Skin of body (tissue), 2 donors: ENCODE data around the gene ARMH2. TPM values are rescaled to one million over a fixed set of nuclear protein-coding genes. Genes with fewer than 3 reads are reported as not detected.
"Not testable (repeated sequence)": the region's sequence is repeated elsewhere in the genome, so short reads cannot be mapped to it uniquely, and the experiment has no call there.

Source experiments
- DNase-seq: peaks from one replicate; lab custom pipeline; 2025; lab: John Stamatoyannopoulos, UW
- total RNA-seq: library from RNA; depleted of rRNA; stranded (reverse); fragments of >200 nt; gene quantifications from one replicate; pipeline ENCODE4 v1.2.3, GENCODE V29; 2014

The ARMH2 gene
- total RNA-seq, 1 donor from 2014 or later = not detected

DNA sequence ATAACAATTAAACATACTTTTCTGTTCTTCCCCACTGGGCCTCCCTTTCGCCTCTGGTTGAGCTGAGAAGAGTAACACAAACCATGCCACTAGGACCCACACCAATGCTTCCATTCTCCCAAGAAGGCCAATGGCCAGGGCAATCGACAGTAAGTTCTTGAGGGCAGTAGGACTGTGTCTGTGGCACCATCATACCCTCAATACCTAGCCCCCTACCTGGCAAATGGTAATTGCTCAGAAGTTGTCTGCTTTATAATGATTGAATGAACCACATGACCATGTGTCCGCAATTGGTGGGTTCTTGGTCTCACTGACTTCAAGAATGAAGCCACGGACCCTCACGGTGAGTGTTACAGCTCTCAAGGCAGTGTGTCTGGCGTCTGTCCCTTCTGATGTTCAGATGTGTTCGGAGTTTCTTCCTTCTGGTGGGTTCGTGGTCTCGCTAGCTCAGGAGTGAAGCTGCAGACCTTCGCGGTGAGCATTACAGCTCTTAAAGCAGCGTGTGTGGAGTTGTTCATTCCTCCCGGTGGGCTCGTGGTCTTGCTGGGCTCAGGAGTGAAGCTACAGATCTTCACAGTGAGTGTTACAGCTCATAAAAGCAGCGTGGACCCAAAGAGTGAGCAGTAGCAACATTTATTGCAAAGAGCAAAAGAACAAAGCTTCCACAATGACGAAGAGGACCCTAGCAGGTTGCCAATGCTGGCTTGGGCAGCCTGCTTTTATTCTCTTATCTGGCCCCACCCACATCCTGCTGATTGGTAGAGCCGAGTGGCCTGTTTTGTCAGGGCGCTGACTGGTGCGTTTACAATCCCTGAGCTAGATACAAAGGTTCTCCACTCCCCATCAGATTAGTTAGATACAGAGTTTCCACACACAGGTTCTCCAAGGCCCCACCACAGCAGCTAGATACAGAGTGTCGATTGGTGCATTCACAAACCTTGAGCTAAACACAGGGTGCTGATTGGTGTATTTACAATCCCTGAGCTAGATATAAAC lies 33.6 kb downstream of the ARMH2 start:
- DNase-seq = not testable (repeated sequence)

DNA sequence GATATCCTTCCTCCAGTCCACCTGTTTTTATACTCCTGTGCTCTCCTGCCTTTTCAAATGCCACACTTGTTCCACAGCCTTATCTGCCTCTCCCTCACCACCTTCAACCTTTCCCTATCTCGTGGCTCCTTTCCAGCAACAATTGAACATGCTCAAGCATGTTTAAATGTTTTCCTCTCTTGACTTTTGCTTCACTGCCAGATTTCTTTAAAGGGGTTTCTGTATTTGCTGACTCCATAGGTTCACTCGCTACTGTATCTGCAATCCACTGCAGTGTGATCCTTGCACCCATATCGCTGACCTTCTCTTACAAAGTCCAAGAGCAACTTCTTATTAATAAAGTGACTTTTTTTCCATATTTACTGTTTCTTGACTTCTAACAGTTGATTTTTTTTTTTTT lies 35.1 kb downstream of the ARMH2 start:
- DNase-seq = no peak

DNA sequence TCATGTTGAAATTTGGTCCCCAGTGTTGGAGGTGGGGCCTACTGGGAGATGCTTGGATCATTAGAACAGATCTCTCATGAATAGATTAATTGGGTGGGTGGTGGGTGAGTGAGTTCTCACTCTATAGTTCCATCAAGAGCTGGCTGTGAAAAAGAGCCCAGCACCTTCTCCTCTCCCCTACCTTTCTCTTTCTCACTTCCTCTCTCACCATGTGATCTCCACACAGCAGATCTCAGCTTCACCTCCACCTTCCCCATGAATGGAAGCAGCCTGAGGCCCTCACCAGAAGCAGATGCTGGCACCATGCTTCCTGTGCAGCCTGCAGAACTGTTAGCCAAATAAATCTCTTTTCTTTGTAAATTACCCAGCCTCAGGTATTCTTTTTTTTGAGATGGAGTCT lies 36.9 kb downstream of the ARMH2 start:
- no peak for DNase-seq

DNA sequence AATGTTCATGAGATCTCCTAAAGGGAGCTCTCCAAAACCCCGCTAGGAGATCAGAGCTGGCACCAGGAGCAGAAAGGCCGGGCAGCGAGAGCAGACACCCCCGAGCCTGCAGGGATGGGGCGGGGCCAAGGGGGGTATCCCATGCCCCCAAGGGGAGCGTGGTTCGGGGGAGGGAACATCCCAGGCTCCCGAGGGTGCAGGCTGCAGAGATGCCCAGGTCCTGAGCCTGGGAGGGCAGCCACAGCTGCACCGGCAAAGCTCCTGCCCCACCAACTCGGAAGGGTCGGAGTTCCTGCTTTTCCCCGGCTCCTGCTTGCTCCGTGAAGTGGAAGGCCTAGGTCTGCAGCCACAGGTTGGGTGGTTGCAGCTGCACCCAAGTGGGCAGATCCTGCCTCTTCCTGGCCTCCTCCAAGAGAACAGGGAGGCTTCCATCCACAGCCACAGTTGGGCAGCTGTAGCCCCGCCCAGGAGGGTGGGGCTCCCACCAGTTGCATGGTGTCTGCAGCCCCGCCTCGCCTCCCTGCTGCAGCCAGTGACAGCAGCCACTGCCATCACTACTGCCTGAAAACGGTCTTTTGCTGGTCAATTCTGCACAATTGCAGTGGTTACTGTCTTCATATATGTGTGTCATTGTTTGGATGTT lies 37.4 kb downstream of the ARMH2 start:
- no peak for DNase-seq

DNA sequence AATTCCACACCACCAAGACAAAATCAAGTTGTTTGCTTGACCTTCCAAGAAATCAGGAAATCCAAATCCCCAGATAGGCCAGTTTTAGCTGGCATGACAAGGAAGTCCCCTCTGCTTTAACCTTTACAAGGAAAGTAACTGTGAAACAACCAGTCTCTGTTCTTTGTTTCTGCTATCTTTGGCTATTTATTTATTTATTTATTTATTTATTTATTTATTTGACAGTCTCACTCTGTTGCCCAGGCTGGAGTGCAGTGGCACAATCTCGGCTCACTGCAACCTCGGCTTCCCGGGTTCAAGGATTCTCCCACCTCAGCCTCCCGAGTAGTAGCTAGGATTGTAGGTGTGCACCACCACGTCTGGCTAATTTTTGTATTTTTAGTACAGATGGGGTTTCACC lies 38.5 kb downstream of the ARMH2 start:
- no peak for DNase-seq

DNA sequence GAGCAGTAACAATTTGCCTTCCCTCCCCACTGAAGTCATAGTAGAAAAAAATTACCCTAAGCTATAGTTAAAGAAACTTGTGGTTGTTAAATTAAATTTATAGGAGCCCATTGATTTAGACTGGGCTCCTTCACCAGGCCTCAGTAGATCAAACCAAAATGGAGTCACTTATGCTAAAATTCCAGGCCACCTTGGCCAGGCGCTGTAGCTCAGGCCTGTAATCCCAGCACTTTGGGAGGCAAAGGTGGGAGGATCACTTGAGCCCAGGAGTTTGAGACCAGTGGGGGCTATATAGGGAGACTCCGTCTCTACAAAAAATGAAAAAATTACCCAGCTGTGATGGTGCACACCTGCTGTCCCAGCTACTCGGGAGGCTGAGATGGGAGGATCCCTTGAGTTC lies 39.0 kb downstream of the ARMH2 start:
- no peak for DNase-seq

DNA sequence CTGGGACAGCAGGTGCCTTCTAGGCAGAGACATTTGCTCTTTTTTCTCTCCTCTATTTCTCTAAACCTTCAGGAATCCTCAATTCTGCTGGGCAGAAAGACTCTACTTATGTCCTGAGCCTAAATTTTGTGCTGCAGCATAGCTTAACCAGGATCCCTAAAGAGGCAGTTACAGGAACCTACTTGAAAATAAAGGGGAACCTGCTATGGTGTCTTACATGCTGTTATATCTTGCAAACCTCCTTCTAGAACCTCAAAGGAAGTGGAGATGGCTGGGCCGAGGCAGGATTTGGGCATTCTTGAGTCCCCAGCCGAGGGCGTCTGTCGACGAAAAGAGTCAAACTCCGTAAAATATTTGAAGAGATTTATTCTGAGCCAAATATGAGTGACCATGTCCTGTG lies 41.1 kb downstream of the ARMH2 start:
- no peak for DNase-seq

DNA sequence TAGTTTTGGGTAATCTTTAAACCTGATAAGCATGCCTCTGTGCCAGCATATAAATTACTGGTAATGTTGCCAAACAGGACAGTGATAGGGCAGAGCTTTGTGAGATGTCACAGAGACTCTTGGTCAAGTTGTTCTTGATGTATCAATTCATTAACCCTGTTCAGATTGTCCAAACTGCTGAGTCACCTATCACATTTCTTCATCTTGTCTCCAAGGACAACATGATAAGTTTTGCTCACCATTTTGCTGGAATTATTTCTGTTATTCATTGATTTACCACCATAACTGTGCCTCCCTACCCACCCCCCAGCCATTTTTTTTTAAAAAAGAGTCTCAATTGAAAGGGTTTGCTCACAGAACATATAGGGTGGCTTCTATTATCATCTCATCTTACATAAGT lies 43.4 kb downstream of the ARMH2 start:
- no peak for DNase-seq

DNA sequence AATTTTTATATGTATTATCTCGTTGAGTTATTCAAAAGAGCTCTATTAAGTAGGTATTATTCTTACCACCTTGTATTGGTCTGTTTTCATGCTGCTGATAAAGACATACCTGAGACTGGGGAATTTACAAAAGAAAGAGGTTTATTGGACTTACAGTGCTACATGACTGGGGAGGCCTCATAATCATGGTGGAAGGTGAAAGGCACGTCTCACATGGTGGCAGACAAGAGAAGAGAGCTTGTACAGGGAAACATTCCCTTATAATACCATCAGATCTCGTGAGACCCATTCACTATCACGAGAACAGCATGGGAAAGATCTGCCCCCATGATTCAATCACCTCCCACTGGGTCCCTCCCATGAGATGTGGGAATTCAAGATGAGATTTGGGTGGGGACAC lies 44.3 kb downstream of the ARMH2 start:
- not testable (repeated sequence) for DNase-seq

DNA sequence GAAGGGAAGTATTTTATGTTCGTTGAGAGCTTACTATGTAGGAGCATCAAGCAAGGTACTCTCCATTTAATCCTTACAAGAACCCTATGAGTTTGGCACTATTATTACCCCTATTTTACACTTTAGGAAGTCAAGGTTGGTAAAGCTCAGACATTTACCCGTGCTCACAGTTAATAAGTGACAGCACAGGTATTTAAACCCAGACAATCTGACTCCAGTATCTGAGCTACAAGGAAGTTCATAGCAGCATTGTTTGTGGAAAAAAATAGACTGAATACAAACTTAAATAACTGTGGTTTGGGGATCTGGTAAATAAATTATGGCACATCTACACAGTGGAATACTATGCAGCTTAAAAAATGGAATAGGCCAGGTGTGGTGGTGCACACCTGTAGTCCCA lies 45.2 kb downstream of the ARMH2 start:
- no peak for DNase-seq

DNA sequence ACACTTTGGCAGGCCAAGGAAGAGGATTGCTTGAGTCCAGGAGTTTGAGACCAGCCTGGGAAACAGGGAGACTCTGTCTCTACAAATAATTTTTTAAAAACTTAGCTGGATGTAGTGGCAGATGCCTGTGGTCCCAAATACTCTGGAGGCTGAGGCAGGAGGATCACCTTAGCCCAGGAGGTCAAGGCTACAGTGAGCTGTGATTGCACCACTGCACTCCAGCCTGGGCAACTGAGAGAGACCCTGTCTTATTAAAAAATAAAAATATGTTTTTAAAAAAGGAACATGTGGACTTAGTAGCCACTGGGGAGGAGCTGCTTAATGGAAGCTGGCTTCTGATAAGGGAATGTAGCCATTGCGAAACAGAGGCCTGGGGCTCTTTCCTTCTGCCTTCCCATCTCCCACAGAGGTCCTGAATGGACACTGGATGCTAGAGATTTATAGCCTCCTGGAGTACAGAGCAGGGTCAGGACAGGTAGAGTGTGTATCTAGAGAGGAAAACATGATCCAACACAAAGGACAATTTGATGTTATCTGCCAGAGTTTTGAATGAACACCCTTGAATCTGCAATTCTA lies 45.7 kb downstream of the ARMH2 start:
- no peak for DNase-seq

DNA sequence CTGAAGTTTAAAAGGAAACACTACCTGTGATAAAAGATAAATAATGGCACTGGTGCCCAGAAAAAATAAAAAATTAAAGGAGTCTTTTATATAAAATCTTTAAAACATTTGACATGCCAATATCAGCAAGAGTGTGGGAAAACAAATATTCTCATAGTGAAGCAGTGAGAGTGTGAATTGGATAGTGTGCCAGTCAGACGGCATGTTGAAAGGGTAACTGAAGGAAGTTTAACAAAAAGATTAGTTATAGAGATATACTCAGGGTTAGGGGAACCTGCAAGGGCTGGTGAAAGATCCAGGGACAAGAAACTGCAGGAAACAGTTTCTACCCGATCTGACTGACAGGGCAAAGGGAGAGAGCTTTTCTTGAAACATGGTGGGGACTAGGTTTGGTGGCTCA lies 46.2 kb downstream of the ARMH2 start:
- DNase-seq = no peak

DNA sequence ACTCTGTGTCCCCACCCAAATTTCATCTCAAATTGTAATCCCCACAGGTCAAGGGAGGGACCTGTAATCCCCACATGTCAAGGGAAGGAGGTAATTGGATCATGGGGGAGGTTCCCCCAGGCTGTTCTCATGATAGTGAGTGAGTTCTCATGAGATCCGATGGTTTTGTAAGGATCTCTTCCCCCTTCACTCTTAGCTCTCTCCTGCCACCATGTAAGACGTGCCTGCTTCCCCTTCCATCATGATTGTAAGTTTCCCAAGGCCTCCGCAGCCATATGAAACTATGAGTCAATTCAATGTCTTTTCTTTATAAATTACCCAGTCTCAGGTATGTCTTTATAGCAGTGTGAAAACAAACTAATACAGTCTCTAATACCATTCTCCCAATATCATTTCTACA lies 47.8 kb downstream of the ARMH2 start:
- DNase-seq = not testable (repeated sequence)

DNA sequence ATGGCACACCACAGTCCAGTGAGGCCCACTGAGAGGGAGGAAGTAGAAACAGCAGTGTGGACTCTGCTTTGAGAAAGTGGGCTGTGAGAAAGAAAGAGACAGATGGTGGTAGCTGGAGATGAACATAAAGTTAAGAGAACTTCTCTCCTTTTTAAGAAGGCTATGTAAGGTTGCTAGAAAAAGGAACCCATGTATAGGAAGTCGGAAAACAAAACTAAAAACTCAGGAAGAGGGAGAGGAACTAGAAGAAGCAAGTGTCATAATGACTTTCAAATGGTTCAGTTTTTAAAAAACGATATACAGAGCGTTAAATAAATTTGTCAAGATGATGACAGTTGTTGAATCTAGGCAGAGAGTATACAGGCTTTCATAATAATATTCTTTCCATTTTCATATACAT lies 49.4 kb downstream of the ARMH2 start:
- no peak for DNase-seq

Other genes with a start within 250 kb of the ARMH2 start
- 0.20 TPM for gene KIAA0319, start 152.7 kb downstream of the ARMH2 start, total RNA-seq
- gene TDP2, start 132.0 kb downstream of the ARMH2 start, total RNA-seq = 27.1 TPM
- gene ACOT13, start 131.8 kb downstream of the ARMH2 start, total RNA-seq = 4.3 TPM
- gene C6orf62, start 79.8 kb downstream of the ARMH2 start, total RNA-seq = 45.5 TPM
- gene GMNN, start 24.0 kb downstream of the ARMH2 start, total RNA-seq = 18.2 TPM
- 13.6 TPM for gene RIPOR2, start 137.0 kb upstream of the ARMH2 start, total RNA-seq